ENCODE measurements around the gene H19. TPM values are rescaled to one million over a fixed set of nuclear protein-coding genes. Genes with fewer than 3 reads are reported as not detected.

The H19 gene
- total RNA-seq (2022) (61.0 and 152 TPM in 2 replicates), Bru-seq, nascent RNA (percentile 39 among the genes with signal in this experiment), BruChase-seq, experiment 1, labeled RNA remaining after a 6-hour chase (percentile 49 among the genes with signal in this experiment), BruChase-seq, experiment 2, labeled RNA remaining after a 2-hour chase (percentile 41 among the genes with signal in this experiment)
- long read RNA-seq, transcript H19-203 (5 exons, 2,348 nt): major isoform, 6 of 9 reads
- long read RNA-seq, partial matches to known transcripts: 1 of 9 reads
- long read RNA-seq, other reads (novel, unspliced or antisense): 1 of 9 reads

- DNase-seq (ENCODE audit: unreplicated experiment): no peak
- Mint-ChIP-seq H3K27me3 (ENCODE audit: insufficient read depth, unreplicated experiment) (no peaks in the 10 kb centered on the region), H3K9me3 (ENCODE audit: unreplicated experiment) (no peaks in the 10 kb centered on the region), H3K27ac (ENCODE audit: low read depth, unreplicated experiment) (no peak within 1 kb of the TSS), H3K36me3 (ENCODE audit: insufficient read depth, unreplicated experiment) (no peaks in the 10 kb centered on the region), H3K4me3 (ENCODE audit: unreplicated experiment) (no peak within 1 kb of the TSS), H3K4me1 (ENCODE audit: insufficient read depth, unreplicated experiment) (no peaks in the 10 kb centered on the region)
- ChIA-PET POLR2A (interaction anchor here (0.6 kb wide), 1 partner anchor 40 kb away, joined by 3 read pairs; no protein-coding TSS in a partner anchor), CTCF (interaction anchor here (0.5 to 6.1 kb wide), 6 partner anchors 116 to 1659 kb away, joined by 3 to 87 read pairs (median 4); no protein-coding TSS in a partner anchor)
- intact Hi-C loops (cut with micrococcal nuclease): no loop called here
- no peak for TF ChIP-seq CTCF (IDR thresholded peaks at IDR 0.05; ENCODE audit: unreplicated experiment)
- BruUV-seq (replicated peaks): no TSS peak
Measured at GRCh38 chr11:1997755-1998154, at the start of gene H19. TSS of gene H19 (minus strand) at chr11:1997842.

GRCh38 chr11:2041963-2042362 lies 44.3 kb upstream of the H19 start:
- H3K27ac Mint-ChIP-seq (ENCODE audit: low read depth, unreplicated experiment): no peak overlapping the region
- intact Hi-C loops (cut with micrococcal nuclease): no loop called here
- no peaks in the 10 kb centered on the region for H3K27me3 Mint-ChIP-seq (ENCODE audit: insufficient read depth, unreplicated experiment)
- H3K4me1 Mint-ChIP-seq (ENCODE audit: insufficient read depth, unreplicated experiment): no peaks in the 10 kb centered on the region
- CTCF ChIA-PET: no interaction called here
- no peak for DNase-seq (ENCODE audit: unreplicated experiment)
- no peaks in the 10 kb centered on the region for H3K9me3 Mint-ChIP-seq (ENCODE audit: unreplicated experiment)
- POLR2A ChIA-PET: no interaction called here
- H3K36me3 Mint-ChIP-seq (ENCODE audit: insufficient read depth, unreplicated experiment): no peaks in the 10 kb centered on the region
- no peak overlapping the region for H3K4me3 Mint-ChIP-seq (ENCODE audit: unreplicated experiment)
- no peak for TF ChIP-seq CTCF (IDR thresholded peaks at IDR 0.05; ENCODE audit: unreplicated experiment)
- no TSS peak for BruUV-seq (replicated peaks)

GRCh38 chr11:2041153-2041552 lies 43.5 kb upstream of the H19 start:
- H3K27me3 Mint-ChIP-seq (ENCODE audit: insufficient read depth, unreplicated experiment): no peaks in the 10 kb centered on the region
- BruUV-seq (replicated peaks): no TSS peak
- CTCF ChIA-PET: interaction anchor here (0.6 to 9.9 kb wide), 2 partner anchors 12 to 111 kb away, joined by 4 to 541 read pairs; no protein-coding TSS in a partner anchor
- no peak for DNase-seq (ENCODE audit: unreplicated experiment)
- POLR2A ChIA-PET: no interaction called here
- no peaks in the 10 kb centered on the region for H3K36me3 Mint-ChIP-seq (ENCODE audit: insufficient read depth, unreplicated experiment)
- H3K4me3 Mint-ChIP-seq (ENCODE audit: unreplicated experiment): no peak overlapping the region
- H3K27ac Mint-ChIP-seq (ENCODE audit: low read depth, unreplicated experiment): no peak overlapping the region
- H3K9me3 Mint-ChIP-seq (ENCODE audit: unreplicated experiment): no peaks in the 10 kb centered on the region
- intact Hi-C loops (cut with micrococcal nuclease): no loop called here
- no peaks in the 10 kb centered on the region for H3K4me1 Mint-ChIP-seq (ENCODE audit: insufficient read depth, unreplicated experiment)
- no peak for TF ChIP-seq CTCF (IDR thresholded peaks at IDR 0.05; ENCODE audit: unreplicated experiment)

GRCh38 chr11:2039198-2039759 lies 41.6 kb upstream of the H19 start:
- Mint-ChIP-seq H3K27me3 (ENCODE audit: insufficient read depth, unreplicated experiment) (no peaks in the 10 kb centered on the region), H3K36me3 (ENCODE audit: insufficient read depth, unreplicated experiment) (no peaks in the 10 kb centered on the region), H3K27ac (ENCODE audit: low read depth, unreplicated experiment) (no peak overlapping the region), H3K4me1 (ENCODE audit: insufficient read depth, unreplicated experiment) (no peaks in the 10 kb centered on the region), H3K4me3 (ENCODE audit: unreplicated experiment) (no peak overlapping the region), H3K9me3 (ENCODE audit: unreplicated experiment) (no peaks in the 10 kb centered on the region)
- no peak for DNase-seq (ENCODE audit: unreplicated experiment)
- intact Hi-C loops (cut with micrococcal nuclease): no loop called here
- ChIA-PET CTCF (interaction anchor here (0.6 to 9.9 kb wide), 4 partner anchors 38 to 289 kb away, joined by 3 to 541 read pairs (median 4); no protein-coding TSS in a partner anchor), POLR2A (interaction anchor here (0.6 kb wide), 1 partner anchor 481 kb away, joined by 3 read pairs; no protein-coding TSS in a partner anchor)
- no peak for TF ChIP-seq CTCF (IDR thresholded peaks at IDR 0.05; ENCODE audit: unreplicated experiment)
- BruUV-seq (replicated peaks): no TSS peak

Measured in MCF 10A (cell line).